HG03108 (cell line): Measurements from ENCODE around the gene LYPD8.

ENCODE experiments used
- ATAC-seq: cut with Tn5 transposase; IDR thresholded peaks from one replicate; pipeline ENCODE4 v1.9.1; 2021; ENCODE audit warnings: moderate library complexity; ENCODE audit not compliant: unreplicated experiment

The LYPD8 gene

DNA sequence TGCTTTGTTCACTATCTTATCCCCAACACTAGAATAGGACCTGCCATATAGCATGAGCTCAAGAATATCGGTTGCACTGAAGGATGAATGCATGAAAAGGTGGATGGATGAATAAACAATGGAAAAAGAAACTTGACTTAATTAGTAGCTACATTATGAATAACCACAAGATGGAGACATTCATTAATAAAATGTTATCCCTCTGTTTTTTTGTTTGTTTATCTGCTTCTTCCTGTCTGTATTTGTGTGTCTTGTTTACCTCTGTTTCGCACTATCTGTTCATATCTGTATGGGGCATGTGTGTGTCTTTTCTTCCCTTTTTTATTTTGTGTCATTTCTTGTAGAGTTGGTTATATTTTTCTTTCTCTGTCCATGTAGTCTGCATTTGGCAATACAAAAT lies 51.9 kb downstream of the LYPD8 start:
- ATAC-seq = no peak

DNA sequence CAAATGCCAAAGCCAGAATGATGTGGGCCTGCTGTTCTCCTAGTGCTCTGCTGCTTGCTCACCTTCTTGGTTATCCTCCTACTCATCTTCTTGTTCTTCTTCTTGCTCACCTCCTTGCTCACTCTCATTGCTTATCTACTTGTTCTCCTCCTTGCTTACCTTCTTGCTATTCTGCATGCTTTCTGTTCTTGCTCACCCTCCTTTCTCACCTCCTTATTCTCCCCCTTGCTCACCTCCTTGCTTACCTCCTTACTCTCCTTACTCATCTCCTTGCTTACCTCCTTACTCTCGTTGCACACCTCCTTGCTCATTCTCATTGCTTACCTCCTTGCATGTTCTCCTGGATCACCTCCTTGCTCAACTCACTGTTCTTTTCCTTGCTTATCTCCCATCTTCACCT lies 52.8 kb downstream of the LYPD8 start, which contains the start of gene OR14I1:
Gene OR14I1, minus strand, starts transcription at position 53 of the 400 bp plus-strand sequence.
- ATAC-seq = no peak

DNA sequence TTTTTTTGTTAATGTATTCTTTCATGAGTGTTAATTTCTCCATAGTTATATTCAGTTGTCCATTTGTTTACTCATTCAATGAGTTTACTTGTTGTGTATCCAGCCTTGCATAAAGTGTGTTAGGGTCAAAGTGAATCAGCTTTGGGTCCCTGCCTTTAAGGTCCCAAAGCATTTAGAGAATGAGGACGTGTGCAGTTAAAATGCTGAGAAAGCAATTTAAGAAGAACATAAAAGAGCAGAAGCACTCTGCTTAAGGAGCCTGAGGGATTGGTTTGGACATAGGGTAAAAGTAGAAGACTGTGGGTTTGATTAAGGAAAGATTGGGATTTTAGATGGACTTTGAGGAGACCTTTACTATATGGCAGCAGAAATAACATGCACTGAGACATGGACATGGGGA lies 56.5 kb downstream of the LYPD8 start:
- no peak for ATAC-seq

DNA sequence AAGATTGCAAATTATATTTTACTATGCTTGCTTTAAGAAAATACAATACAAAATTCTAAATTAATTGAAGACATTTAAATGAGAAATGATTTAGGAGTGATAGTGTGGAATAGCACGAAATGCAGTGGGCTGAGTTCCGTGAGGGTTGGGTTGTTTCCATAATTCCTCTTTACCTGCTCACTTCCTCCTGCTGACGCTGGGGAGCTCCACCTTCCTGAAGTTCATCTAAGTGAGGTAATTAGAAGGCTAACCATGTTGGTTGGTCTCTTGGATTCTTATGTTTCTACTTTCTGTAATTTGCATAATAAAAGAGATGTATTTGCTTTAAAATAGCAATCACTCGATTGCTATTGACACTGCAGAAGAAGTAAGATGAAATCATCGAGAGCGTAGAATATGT lies 57.7 kb downstream of the LYPD8 start:
- ATAC-seq = no peak

DNA sequence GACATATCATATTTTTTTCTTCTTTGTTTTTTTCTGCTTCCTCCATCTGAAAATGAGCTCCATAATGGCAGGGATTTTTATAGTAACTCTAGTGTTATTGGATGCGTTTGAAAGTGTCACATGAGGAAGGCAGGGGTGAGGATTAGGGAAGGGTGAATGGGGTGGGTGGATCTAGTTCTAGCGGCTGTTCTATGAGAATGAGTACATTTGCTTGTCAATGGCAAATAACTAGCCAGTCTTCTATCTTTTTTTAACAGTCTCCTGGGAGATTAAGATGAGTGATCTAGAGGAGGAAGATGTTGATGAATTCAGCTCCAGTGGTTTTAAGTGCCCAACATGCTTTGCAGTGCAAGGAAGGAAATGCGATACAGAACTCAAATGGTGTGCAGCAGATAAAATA lies 58.8 kb downstream of the LYPD8 start:
- ATAC-seq = no peak

DNA sequence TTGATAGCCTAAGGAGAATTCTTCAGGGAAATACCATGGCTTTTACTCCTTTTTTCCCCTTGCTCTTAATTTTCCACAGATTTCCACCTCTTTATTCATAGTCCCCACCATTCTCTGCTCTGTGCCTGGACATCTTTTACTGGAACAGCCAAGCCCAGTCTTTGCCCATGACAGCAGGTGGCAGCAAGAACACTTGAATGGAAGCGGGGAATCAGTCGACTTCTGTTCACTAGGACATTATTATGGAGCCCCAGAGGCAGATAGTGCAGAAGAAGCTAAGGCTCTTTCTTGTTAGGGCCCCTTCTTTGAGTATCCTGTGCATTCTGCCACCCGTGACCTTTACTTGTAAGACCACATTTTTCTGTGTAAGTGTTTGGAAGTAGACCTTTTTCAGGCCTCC lies 59.3 kb downstream of the LYPD8 start:
- ATAC-seq = no peak

DNA sequence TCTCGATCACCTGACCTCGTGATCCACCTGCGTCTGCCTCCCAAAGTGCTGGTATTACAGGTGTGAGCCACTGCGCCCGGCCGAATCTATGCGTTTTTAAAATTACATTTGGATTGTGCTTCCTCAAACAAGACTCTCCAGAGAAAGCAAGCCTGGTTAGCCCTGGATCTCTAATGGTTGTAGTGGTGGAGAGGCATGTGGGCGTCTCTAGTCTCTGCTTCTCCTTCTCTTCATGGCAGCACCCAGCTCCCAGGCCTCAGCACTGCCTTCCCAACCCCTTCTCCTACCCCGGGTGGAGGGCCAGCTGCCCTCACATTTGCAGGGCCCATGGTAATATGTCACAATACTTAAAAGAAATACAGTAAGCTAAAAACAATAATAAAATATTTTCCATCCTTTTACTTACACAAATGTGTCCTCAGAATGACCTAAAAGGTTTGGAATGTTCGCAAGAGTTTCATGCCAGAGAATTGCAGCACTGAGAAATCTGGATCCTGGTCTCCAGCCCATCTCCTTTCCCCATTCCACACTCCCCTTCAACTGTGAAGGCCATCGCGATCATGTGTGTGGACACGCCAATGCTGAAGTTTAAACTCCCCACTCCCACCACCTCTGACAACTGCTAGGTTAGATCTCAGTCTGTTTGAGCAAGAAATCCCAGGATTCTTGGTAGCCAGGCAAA lies 60.0 kb downstream of the LYPD8 start:
- ATAC-seq = no peak

DNA sequence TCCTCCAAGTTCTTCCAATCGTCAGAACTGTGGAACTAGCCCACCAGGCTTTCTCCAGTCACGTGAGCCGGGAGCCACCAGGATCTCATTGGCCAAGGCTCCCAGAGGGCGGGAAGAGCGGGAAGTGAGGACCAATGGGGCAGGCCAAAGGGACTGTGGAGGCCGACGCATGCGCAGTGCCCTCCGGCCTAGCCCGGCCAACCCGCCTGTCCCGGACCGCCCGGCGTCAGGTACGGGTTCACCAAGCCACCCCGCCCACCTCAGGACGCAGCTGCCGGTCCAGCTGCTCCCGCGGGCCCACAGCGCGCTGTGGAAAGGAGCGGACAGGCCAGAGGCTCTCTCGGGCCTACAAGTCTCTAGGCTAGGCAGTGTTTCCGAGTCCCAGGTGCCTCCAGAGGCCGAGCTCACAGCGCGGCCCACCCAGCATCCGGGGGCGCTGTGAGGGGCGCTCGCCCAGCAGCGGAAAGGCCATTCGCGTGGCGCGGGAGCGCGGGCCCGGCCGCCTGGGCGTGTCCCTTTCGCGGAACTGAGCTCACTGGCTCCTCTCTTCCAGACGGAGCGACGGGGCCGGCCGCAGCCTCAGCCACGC lies 63.9 kb downstream of the LYPD8 start:
- no peak for ATAC-seq
